ENCODE data around the gene BOLA2B.
"Not testable (repeated sequence)": the region's sequence is repeated elsewhere in the genome, so short reads cannot be mapped to it uniquely, and the experiment has no call there.

Gene BOLA2B

GRCh38 chr16:30173054-30173453, 20.4 kb downstream of the BOLA2B start:
- DNase-seq (ENCODE audit: insufficient read length) = no peak

GRCh38 chr16:30170145-30170544, 23.3 kb downstream of the BOLA2B start:
- not testable (repeated sequence) for DNase-seq (ENCODE audit: insufficient read length); FAIRE-seq

More at GRCh38 chr16:30173054-30173453, 20.4 kb downstream of the BOLA2B start:
- FAIRE-seq = no peak
- TF ChIP-seq TAF1 (IDR thresholded peaks at IDR 0.05; ENCODE audit: borderline replicate concordance, low read depth, low read length) (no peak), POLR2AphosphoS5 (IDR thresholded peaks at IDR 0.05; ENCODE audit: low read depth, low read length) (no peak), POLR2A (IDR thresholded peaks at IDR 0.05; ENCODE audit: low read depth, low read length) (no peak)

GRCh38 chr16:30169416-30169815, 24.1 kb downstream of the BOLA2B start:
- not testable (repeated sequence) for DNase-seq (ENCODE audit: insufficient read length); FAIRE-seq

GRCh38 chr16:30168746-30169145, 24.7 kb downstream of the BOLA2B start:
- DNase-seq (ENCODE audit: insufficient read length); FAIRE-seq: not testable (repeated sequence)

- TF ChIP-seq POLR2A (IDR thresholded peaks at IDR 0.05; ENCODE audit: low read depth, low read length) (no peak), TAF1 (IDR thresholded peaks at IDR 0.05; ENCODE audit: borderline replicate concordance, low read depth, low read length) (no peak), POLR2AphosphoS5 (IDR thresholded peaks at IDR 0.05; ENCODE audit: low read depth, low read length) (no peak)
- FAIRE-seq (no peak), DNase-seq (ENCODE audit: insufficient read length) (peak; percentile 57)
Measured at GRCh38 chr16:30166202-30166902, 27.1 kb downstream of the BOLA2B start.

GRCh38 chr16:30163538-30163937, 29.9 kb downstream of the BOLA2B start:
- FAIRE-seq = no peak
- DNase-seq (ENCODE audit: insufficient read length) = no peak
- TF ChIP-seq TAF1 (IDR thresholded peaks at IDR 0.05; ENCODE audit: borderline replicate concordance, low read depth, low read length) (no peak), POLR2AphosphoS5 (IDR thresholded peaks at IDR 0.05; ENCODE audit: low read depth, low read length) (no peak), POLR2A (IDR thresholded peaks at IDR 0.05; ENCODE audit: low read depth, low read length) (no peak)

- TF ChIP-seq POLR2AphosphoS5 (IDR thresholded peaks at IDR 0.05; ENCODE audit: low read depth, low read length) (no peak), TAF1 (IDR thresholded peaks at IDR 0.05; ENCODE audit: borderline replicate concordance, low read depth, low read length) (no peak), POLR2A (IDR thresholded peaks at IDR 0.05; ENCODE audit: low read depth, low read length) (no peak)
- FAIRE-seq (no peak), DNase-seq (ENCODE audit: insufficient read length) (no peak)
Measured at GRCh38 chr16:30157214-30157613, 36.3 kb downstream of the BOLA2B start.

GRCh38 chr16:30155188-30155587, 38.3 kb downstream of the BOLA2B start:
- no peak for FAIRE-seq
- DNase-seq (ENCODE audit: insufficient read length) = no peak
- no peak for TF ChIP-seq POLR2AphosphoS5 (IDR thresholded peaks at IDR 0.05; ENCODE audit: low read depth, low read length)
- TF ChIP-seq POLR2A (IDR thresholded peaks at IDR 0.05; ENCODE audit: low read depth, low read length) = no peak
- TF ChIP-seq TAF1 (IDR thresholded peaks at IDR 0.05; ENCODE audit: borderline replicate concordance, low read depth, low read length) = no peak

- DNase-seq (ENCODE audit: insufficient read length) (no peak), FAIRE-seq (no peak)
Measured at GRCh38 chr16:30152517-30152916, 40.9 kb downstream of the BOLA2B start.

GRCh38 chr16:30151091-30151490, 42.4 kb downstream of the BOLA2B start:
- TF ChIP-seq POLR2AphosphoS5 (IDR thresholded peaks at IDR 0.05; ENCODE audit: low read depth, low read length) (no peak), POLR2A (IDR thresholded peaks at IDR 0.05; ENCODE audit: low read depth, low read length) (no peak), TAF1 (IDR thresholded peaks at IDR 0.05; ENCODE audit: borderline replicate concordance, low read depth, low read length) (no peak)
- DNase-seq (ENCODE audit: insufficient read length) (no peak), FAIRE-seq (no peak)

More at GRCh38 chr16:30152517-30152916, 40.9 kb downstream of the BOLA2B start:
- TF ChIP-seq POLR2AphosphoS5 (IDR thresholded peaks at IDR 0.05; ENCODE audit: low read depth, low read length) (no peak), POLR2A (IDR thresholded peaks at IDR 0.05; ENCODE audit: low read depth, low read length) (no peak), TAF1 (IDR thresholded peaks at IDR 0.05; ENCODE audit: borderline replicate concordance, low read depth, low read length) (no peak)

GRCh38 chr16:30149250-30149930, 44.1 kb downstream of the BOLA2B start:
- DNase-seq (ENCODE audit: insufficient read length) (no peak), FAIRE-seq (no peak)
- TF ChIP-seq POLR2A (IDR thresholded peaks at IDR 0.05; ENCODE audit: low read depth, low read length) (no peak), TAF1 (IDR thresholded peaks at IDR 0.05; ENCODE audit: borderline replicate concordance, low read depth, low read length) (no peak), POLR2AphosphoS5 (IDR thresholded peaks at IDR 0.05; ENCODE audit: low read depth, low read length) (no peak)

GRCh38 chr16:30147843-30148510, 45.5 kb downstream of the BOLA2B start:
- TF ChIP-seq POLR2A (IDR thresholded peaks at IDR 0.05; ENCODE audit: low read depth, low read length) = no peak
- TF ChIP-seq TAF1 (IDR thresholded peaks at IDR 0.05; ENCODE audit: borderline replicate concordance, low read depth, low read length) = no peak
- TF ChIP-seq POLR2AphosphoS5 (IDR thresholded peaks at IDR 0.05; ENCODE audit: low read depth, low read length) = no peak
- DNase-seq (ENCODE audit: insufficient read length) = no peak
- no peak for FAIRE-seq
